ENCODE results near the gene ADGRV1. TPM values are rescaled to one million over a fixed set of nuclear protein-coding genes. Genes with fewer than 3 reads are reported as not detected.
"Not testable (repeated sequence)": the region's sequence is repeated elsewhere in the genome, so short reads cannot be mapped to it uniquely, and the experiment has no call there.

ADGRV1 gene
- total RNA-seq, 2 experiments from 2014 or later: 0.26 TPM; not detected in 1

GRCh38 chr5:90579905-90580304, 21.3 kb downstream of the ADGRV1 start:
- H3K36me3 Mint-ChIP-seq (ENCODE audit: low read depth); H3K4me3 Mint-ChIP-seq; H3K27me3 Mint-ChIP-seq (ENCODE audit: low read depth); H3K4me1 Mint-ChIP-seq (ENCODE audit: low read depth); POLR2A ChIA-PET; CTCF ChIA-PET; DNase-seq; ATAC-seq; H3K27ac Mint-ChIP-seq; H3K9me3 Mint-ChIP-seq (ENCODE audit: insufficient read depth): not testable (repeated sequence)

DNA sequence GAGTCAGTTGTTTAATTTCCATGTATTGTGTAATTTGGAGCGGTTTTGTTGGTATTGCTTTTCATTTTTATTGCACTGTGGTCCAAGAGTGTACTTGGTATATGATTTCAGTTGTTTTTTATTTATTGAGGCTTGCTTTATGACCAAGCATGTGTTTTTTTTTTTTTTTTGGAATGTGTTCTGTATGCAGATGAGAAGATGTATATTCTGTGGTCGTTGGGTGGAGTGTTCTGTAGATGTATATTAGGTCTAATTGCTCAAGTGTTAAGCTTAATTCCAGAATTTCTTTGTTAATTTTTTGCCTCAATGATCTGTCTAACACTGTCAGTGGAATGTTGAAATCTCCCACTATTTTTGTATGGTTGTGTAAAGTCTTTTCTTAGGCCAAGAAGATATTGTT, 23.4 kb downstream of the ADGRV1 start:
- Mint-ChIP-seq H3K27ac (no peak overlapping the region), H3K27me3 (ENCODE audit: low read depth) (peaks cover 11% of the 10 kb centered on the region), H3K4me1 (ENCODE audit: low read depth) (peaks cover 14% of the 10 kb centered on the region), H3K9me3 (ENCODE audit: insufficient read depth) (no peaks in the 10 kb centered on the region), H3K4me3 (no peak overlapping the region), H3K36me3 (ENCODE audit: low read depth) (no peaks in the 10 kb centered on the region)
- DNase-seq (no peak), ATAC-seq (no peak)
- ChIA-PET CTCF (no interaction called here), POLR2A (no interaction called here)

DNA sequence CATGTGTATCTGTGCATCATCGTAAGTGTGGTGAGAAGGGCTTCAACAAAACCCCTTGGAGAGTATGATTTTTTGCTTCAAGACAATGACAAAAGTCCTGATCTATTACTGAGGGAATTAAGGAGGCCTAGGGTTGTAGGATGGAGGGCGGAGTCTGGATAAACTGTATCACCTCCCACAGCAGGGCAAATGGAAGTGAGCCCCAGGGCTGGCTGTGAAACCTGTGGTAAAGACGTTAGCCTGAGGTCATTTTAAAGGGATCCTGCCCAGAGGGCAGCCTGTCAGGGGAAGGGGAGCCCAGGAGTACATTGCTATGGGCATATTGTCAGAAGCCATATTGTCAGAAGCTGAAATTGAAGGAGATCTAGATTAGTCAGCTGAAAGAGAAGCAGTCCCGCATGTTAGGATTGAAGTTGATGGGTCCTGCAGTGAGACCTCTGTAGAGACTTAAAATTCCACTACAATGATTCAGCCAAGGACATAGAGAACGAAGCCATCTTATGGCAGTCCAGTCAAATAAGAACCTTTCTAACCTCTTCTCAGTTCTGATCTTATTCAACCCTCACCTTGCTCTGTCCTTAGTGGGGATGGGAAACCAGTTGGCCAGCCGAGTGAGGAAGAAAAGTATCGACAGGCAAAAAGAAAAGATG, 26.9 kb downstream of the ADGRV1 start:
- ATAC-seq (no peak), DNase-seq (no peak)
- no peak overlapping the region for H3K27ac Mint-ChIP-seq
- CTCF ChIA-PET: no interaction called here
- H3K27me3 Mint-ChIP-seq (ENCODE audit: low read depth): peaks cover 20% of the 10 kb centered on the region
- H3K4me3 Mint-ChIP-seq: no peak overlapping the region
- H3K4me1 Mint-ChIP-seq (ENCODE audit: low read depth): peaks cover 14% of the 10 kb centered on the region
- no peaks in the 10 kb centered on the region for H3K36me3 Mint-ChIP-seq (ENCODE audit: low read depth)
- POLR2A ChIA-PET: no interaction called here
- H3K9me3 Mint-ChIP-seq (ENCODE audit: insufficient read depth): no peaks in the 10 kb centered on the region

DNA sequence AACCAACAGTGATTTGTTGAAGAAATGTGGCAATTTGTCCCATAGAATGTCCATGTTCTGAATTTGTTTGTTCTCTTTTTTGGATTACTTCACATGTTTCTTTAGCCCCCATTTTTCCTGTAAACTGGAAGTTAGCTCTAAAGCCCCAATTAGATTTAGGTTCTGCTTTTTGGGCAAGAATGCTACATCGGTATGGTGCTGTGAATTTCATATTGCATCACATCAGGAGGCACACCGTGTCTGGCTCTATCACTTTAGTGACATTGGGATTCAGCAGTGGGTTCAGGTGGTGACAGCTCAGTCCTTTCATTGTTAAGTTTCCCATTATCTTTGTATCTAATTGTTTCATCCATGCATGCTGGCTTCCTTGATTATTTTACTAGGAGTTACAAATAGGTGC, 27.9 kb downstream of the ADGRV1 start:
- Mint-ChIP-seq H3K36me3 (ENCODE audit: low read depth) (no peaks in the 10 kb centered on the region), H3K4me3 (no peak overlapping the region), H3K27me3 (ENCODE audit: low read depth) (peaks cover 20% of the 10 kb centered on the region), H3K27ac (no peak overlapping the region), H3K4me1 (ENCODE audit: low read depth) (peaks cover 14% of the 10 kb centered on the region), H3K9me3 (ENCODE audit: insufficient read depth) (no peaks in the 10 kb centered on the region)
- ATAC-seq (no peak), DNase-seq (no peak)
- POLR2A ChIA-PET: no interaction called here
- CTCF ChIA-PET: no interaction called here

- H3K27me3 Mint-ChIP-seq (ENCODE audit: low read depth): peaks cover 22% of the 10 kb centered on the region
- H3K4me1 Mint-ChIP-seq (ENCODE audit: low read depth): peaks cover 3% of the 10 kb centered on the region
- H3K4me3 Mint-ChIP-seq: no peak overlapping the region
- ATAC-seq: no peak
- DNase-seq: no peak
- no peaks in the 10 kb centered on the region for H3K36me3 Mint-ChIP-seq (ENCODE audit: low read depth)
- ChIA-PET POLR2A (no interaction called here), CTCF (no interaction called here)
- no peak overlapping the region for H3K27ac Mint-ChIP-seq
- H3K9me3 Mint-ChIP-seq (ENCODE audit: insufficient read depth): no peaks in the 10 kb centered on the region
Observed at GRCh38 chr5:90590170-90590569, 31.6 kb downstream of the ADGRV1 start.

- H3K9me3 Mint-ChIP-seq (ENCODE audit: insufficient read depth); DNase-seq; POLR2A ChIA-PET; ATAC-seq; H3K4me3 Mint-ChIP-seq; H3K27ac Mint-ChIP-seq; CTCF ChIA-PET; H3K36me3 Mint-ChIP-seq (ENCODE audit: low read depth); H3K4me1 Mint-ChIP-seq (ENCODE audit: low read depth): not testable (repeated sequence)
- H3K27me3 Mint-ChIP-seq (ENCODE audit: low read depth): peaks cover 13% of the 10 kb centered on the region
Observed at GRCh38 chr5:90593083-90593482, 34.5 kb downstream of the ADGRV1 start.

DNA sequence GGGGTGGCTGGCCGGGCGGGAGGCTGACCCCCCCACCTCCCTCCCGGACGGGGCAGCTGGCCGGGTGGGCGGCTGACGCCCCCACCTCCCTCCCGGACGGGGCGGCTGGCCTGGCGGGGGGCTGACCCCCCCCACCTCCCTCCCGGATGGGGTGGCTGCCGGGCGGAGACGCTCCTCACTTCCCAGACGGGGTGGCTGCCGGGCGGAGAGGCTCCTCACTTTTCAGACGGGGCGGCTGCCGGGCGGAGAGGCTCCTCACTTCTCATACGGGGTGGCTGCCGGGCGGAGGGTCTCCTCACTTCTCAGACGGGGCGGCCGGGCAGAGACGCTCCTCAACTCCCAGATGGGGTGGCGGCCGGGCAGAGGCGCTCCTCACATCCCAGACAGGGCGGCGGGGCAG, 37.2 kb downstream of the ADGRV1 start:
- H3K27me3 Mint-ChIP-seq (ENCODE audit: low read depth); H3K27ac Mint-ChIP-seq; DNase-seq; ATAC-seq; H3K9me3 Mint-ChIP-seq (ENCODE audit: insufficient read depth); H3K36me3 Mint-ChIP-seq (ENCODE audit: low read depth); H3K4me3 Mint-ChIP-seq; CTCF ChIA-PET; POLR2A ChIA-PET; H3K4me1 Mint-ChIP-seq (ENCODE audit: low read depth): not testable (repeated sequence)

DNA sequence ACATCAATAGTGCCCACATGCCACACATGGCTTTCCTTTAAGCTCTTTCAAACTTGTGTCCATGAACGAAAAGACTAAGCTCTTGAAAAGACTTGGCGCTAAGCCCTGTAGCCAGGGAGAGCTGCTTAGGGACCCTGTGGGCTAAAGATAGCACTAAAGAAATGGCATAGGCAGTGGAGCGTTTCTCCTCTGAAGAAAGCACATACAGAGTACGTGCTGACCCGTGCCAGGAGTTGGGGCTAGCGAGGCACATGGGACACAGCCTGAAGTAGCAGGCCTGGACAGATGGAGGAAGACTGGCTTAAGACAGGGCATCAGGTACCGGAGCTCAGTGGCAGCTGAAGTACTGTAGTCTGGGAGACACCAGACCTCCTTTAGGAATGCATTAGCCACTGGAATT, 39.7 kb downstream of the ADGRV1 start:
- POLR2A ChIA-PET: no interaction called here
- Mint-ChIP-seq H3K27me3 (ENCODE audit: low read depth) (no peaks in the 10 kb centered on the region), H3K4me3 (no peak overlapping the region), H3K36me3 (ENCODE audit: low read depth) (no peaks in the 10 kb centered on the region), H3K4me1 (ENCODE audit: low read depth) (no peaks in the 10 kb centered on the region), H3K27ac (no peak overlapping the region), H3K9me3 (ENCODE audit: insufficient read depth) (no peaks in the 10 kb centered on the region)
- DNase-seq (no peak), ATAC-seq (no peak)
- CTCF ChIA-PET: no interaction called here

- H3K27me3 Mint-ChIP-seq (ENCODE audit: low read depth); POLR2A ChIA-PET; H3K27ac Mint-ChIP-seq; ATAC-seq; H3K4me3 Mint-ChIP-seq; H3K4me1 Mint-ChIP-seq (ENCODE audit: low read depth); H3K36me3 Mint-ChIP-seq (ENCODE audit: low read depth); DNase-seq; CTCF ChIA-PET; H3K9me3 Mint-ChIP-seq (ENCODE audit: insufficient read depth): not testable (repeated sequence)
Observed at GRCh38 chr5:90600307-90600706, 41.7 kb downstream of the ADGRV1 start.

DNA sequence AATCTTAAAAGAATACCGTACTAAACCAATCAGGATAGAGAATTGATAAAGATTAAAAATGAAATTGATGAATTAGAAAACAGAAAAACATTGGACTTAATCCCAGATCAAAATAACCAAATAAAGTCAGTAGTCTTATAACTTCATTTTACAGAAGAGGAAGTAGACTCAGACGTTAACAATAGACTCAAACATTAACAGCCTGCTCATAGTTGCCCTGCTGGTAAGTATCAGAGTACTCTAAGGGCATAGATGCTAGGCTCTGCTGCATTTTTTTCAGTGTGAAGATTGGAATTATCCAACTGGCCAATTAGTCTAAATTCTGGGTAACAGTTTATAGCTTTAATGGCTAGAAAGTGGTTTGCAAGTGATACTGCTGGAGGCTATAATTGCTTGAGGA, 42.9 kb downstream of the ADGRV1 start:
- ATAC-seq (no peak), DNase-seq (no peak)
- Mint-ChIP-seq H3K4me1 (ENCODE audit: low read depth) (no peaks in the 10 kb centered on the region), H3K36me3 (ENCODE audit: low read depth) (no peaks in the 10 kb centered on the region), H3K27me3 (ENCODE audit: low read depth) (no peaks in the 10 kb centered on the region), H3K27ac (no peak overlapping the region), H3K9me3 (ENCODE audit: insufficient read depth) (no peaks in the 10 kb centered on the region), H3K4me3 (no peak overlapping the region)
- CTCF ChIA-PET: no interaction called here
- POLR2A ChIA-PET: no interaction called here

GRCh38 chr5:90602681-90603080, 44.1 kb downstream of the ADGRV1 start:
- Mint-ChIP-seq H3K27ac (no peak overlapping the region), H3K9me3 (ENCODE audit: insufficient read depth) (no peaks in the 10 kb centered on the region), H3K4me1 (ENCODE audit: low read depth) (no peaks in the 10 kb centered on the region), H3K27me3 (ENCODE audit: low read depth) (no peaks in the 10 kb centered on the region), H3K36me3 (ENCODE audit: low read depth) (no peaks in the 10 kb centered on the region), H3K4me3 (no peak overlapping the region)
- ChIA-PET POLR2A (no interaction called here), CTCF (interaction anchor here (0.7 kb wide), 1 partner anchor 164 kb away, joined by 3 read pairs; no protein-coding TSS in a partner anchor)
- DNase-seq (no peak), ATAC-seq (no peak)

DNA sequence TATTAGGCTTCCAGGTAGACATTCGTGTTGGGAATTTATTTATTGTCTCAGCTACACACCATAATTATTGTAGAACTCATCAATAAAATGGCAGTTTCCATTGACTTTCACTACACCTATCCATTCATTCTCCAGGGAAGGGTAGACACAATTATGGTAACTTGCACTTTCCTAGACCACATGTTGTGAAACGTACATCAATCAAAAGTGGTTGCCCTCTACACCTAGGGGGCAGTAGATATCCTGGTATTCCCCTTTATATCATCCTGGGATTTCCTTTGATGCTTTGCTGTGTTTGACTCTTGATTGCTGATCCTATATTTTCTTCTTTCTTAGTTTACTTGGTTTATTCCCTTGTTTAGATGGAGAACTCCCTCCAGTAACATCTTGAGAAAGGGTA, 47.9 kb downstream of the ADGRV1 start:
- Mint-ChIP-seq H3K27ac (no peak overlapping the region), H3K36me3 (ENCODE audit: low read depth) (no peaks in the 10 kb centered on the region), H3K27me3 (ENCODE audit: low read depth) (no peaks in the 10 kb centered on the region), H3K4me1 (ENCODE audit: low read depth) (no peaks in the 10 kb centered on the region), H3K4me3 (no peak overlapping the region), H3K9me3 (ENCODE audit: insufficient read depth) (no peaks in the 10 kb centered on the region)
- POLR2A ChIA-PET: no interaction called here
- DNase-seq (no peak), ATAC-seq (no peak)
- CTCF ChIA-PET: no interaction called here

DNA sequence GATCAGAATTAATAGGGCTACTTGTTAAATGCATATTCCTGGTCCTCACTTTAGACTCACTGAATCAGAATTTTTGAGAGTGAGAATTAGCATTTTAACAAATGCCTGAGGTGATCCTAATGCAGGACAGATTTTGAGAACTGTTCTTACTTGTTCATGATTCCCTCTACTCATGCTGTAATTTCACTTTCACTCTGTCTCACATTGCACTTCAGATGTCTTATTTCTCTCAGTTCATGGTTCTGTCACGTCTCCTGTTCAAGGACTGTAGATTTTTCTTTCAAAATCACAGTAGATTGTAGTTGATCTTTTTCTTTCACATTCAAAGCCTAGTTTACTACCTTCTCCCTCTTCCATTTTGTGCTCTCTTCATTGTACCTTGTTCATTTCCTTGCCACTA, 54.3 kb downstream of the ADGRV1 start:
- H3K27ac Mint-ChIP-seq: no peak overlapping the region
- no peaks in the 10 kb centered on the region for H3K9me3 Mint-ChIP-seq (ENCODE audit: insufficient read depth)
- H3K4me3 Mint-ChIP-seq: no peak overlapping the region
- ATAC-seq (no peak), DNase-seq (no peak)
- H3K27me3 Mint-ChIP-seq (ENCODE audit: low read depth): no peaks in the 10 kb centered on the region
- H3K4me1 Mint-ChIP-seq (ENCODE audit: low read depth): no peaks in the 10 kb centered on the region
- POLR2A ChIA-PET: no interaction called here
- no peaks in the 10 kb centered on the region for H3K36me3 Mint-ChIP-seq (ENCODE audit: low read depth)
- CTCF ChIA-PET: no interaction called here

All from activated CD8-positive, alpha-beta T cell treated with anti-CD3 and anti-CD28 coated beads, Interleukin-2, amount 10 ng/mL, durations not matched to agents 7 days and 5 days (primary cell).